GM23338 (cell line): Measurements from ENCODE around the gene OBP2A. TPM values are rescaled to one million over a fixed set of nuclear protein-coding genes. Genes with fewer than 3 reads are reported as not detected.
"Not testable (repeated sequence)": the region's sequence is repeated elsewhere in the genome, so short reads cannot be mapped to it uniquely, and the experiment has no call there.

Source experiments
- ATAC-seq: fragments of 200-7000 bp; cut with Tn5 transposase; 3 replicates; pipeline ENCODE4 v1.9.1; 2020
- DNase-seq: peaks from one replicate; pipeline ENCODE4 v3.0.0-alpha.2; 2015; ENCODE audit warnings: low spot score
- H2AFZ ChIP-seq: fragments of 200-600 bp; sonication (generic); 2 replicates; pipeline ENCODE4 v1.8.0; 2016; ENCODE audit warnings: antibody characterized with exemption, mild to moderate bottlenecking, moderate library complexity
- H3F3A ChIP-seq: fragments of 200-600 bp; sonication (generic); replicated peaks from 2 replicates; pipeline ENCODE4 v1.8.0; 2017; ENCODE audit warnings: antibody characterized with exemption, mixed run types, low read depth
- H3K27ac ChIP-seq: fragments of 200-600 bp; sonication (generic); 2 replicates; pipeline ENCODE4 v1.6.1; 2016; ENCODE audit warnings: low read depth
- H3K27me3 ChIP-seq: fragments of 200-600 bp; sonication (generic); 2 replicates; pipeline ENCODE4 v1.8.0; 2016; ENCODE audit warnings: mild to moderate bottlenecking, mixed run types, moderate library complexity; ENCODE audit not compliant: insufficient read depth
- H3K36me3 ChIP-seq: fragments of 200-600 bp; sonication (generic); 2 replicates; pipeline ENCODE4 v1.8.0; 2016; ENCODE audit warnings: mild to moderate bottlenecking; ENCODE audit not compliant: insufficient read depth
- H3K4me1 ChIP-seq: fragments of 200-600 bp; sonication (generic); 2 replicates; pipeline ENCODE4 v1.8.0; 2016; ENCODE audit warnings: mild to moderate bottlenecking, moderate library complexity; ENCODE audit not compliant: insufficient read depth
- H3K4me2 ChIP-seq: fragments of 200-600 bp; sonication (generic); 2 replicates; pipeline ENCODE4 v1.7.1; 2017; ENCODE audit warnings: mixed run types
- H3K4me3 ChIP-seq: fragments of 200-600 bp; sonication (generic); 2 replicates; pipeline ENCODE4 v1.6.1; 2016; ENCODE audit warnings: mixed run types
- H3K79me2 ChIP-seq: fragments of 200-600 bp; sonication (generic); replicated peaks from 2 replicates; pipeline ENCODE4 v1.8.0; 2017; ENCODE audit warnings: mild to moderate bottlenecking; ENCODE audit not compliant: insufficient read depth
- H3K9me2 ChIP-seq: fragments of 200-600 bp; sonication (generic); 2 replicates; pipeline ENCODE4 v1.8.0; 2017; ENCODE audit not compliant: insufficient read depth
- H4K20me1 ChIP-seq: fragments of 200-600 bp; sonication (generic); replicated peaks from 2 replicates; pipeline ENCODE4 v1.8.0; 2017; ENCODE audit warnings: mild to moderate bottlenecking; ENCODE audit not compliant: insufficient read depth
- H3K27ac Mint-ChIP-seq: 2 replicates; pipeline ENCODE4 v1.8.0; 2020; ENCODE audit warnings: inconsistent platforms, mild to moderate bottlenecking, moderate library complexity, mixed read lengths
- H3K27me3 Mint-ChIP-seq: 3 replicates; pipeline ENCODE4 v1.8.0; 2022; ENCODE audit warnings: low read depth, mild to moderate bottlenecking, moderate library complexity, mixed read lengths, inconsistent platforms; ENCODE audit not compliant: insufficient read depth, poor library complexity
- H3K36me3 Mint-ChIP-seq: 3 replicates; pipeline ENCODE4 v1.8.0; 2021; ENCODE audit warnings: low read depth, mild to moderate bottlenecking, inconsistent platforms, moderate library complexity, mixed read lengths
- H3K4me1 Mint-ChIP-seq: 3 replicates; pipeline ENCODE4 v1.8.0; 2020; ENCODE audit warnings: mild to moderate bottlenecking, inconsistent platforms, mixed read lengths
- H3K4me3 Mint-ChIP-seq: 3 replicates; pipeline ENCODE4 v1.8.0; 2021; ENCODE audit warnings: moderate library complexity, mild to moderate bottlenecking, inconsistent platforms, mixed read lengths
- H3K9me3 Mint-ChIP-seq: 3 replicates; pipeline ENCODE4 v1.8.0; 2020; ENCODE audit warnings: moderate library complexity, mild to moderate bottlenecking, inconsistent platforms, mixed read lengths
- CREB1 ChIP-seq: fragments of 250-450 bp; sonication (Bioruptor Pico); IDR thresholded peaks from 2 replicates; pipeline ENCODE4 v1.5.0; 2020; ENCODE audit warnings: low read depth, mild to moderate bottlenecking, moderate library complexity
- ETS1 ChIP-seq: IDR thresholded peaks from 2 replicates; pipeline ENCODE4 v1.6.1; 2016; ENCODE audit warnings: antibody characterized with exemption
- JUNB ChIP-seq: IDR thresholded peaks from one replicate; pipeline ENCODE4 v1.6.1; 2016; ENCODE audit warnings: antibody characterized with exemption; ENCODE audit not compliant: unreplicated experiment
- NANOG ChIP-seq: IDR thresholded peaks from 2 replicates; pipeline ENCODE4 v1.6.1; 2016; ENCODE audit warnings: antibody characterized with exemption, borderline replicate concordance
- REST ChIP-seq: IDR thresholded peaks from one replicate; pipeline ENCODE4 v1.6.1; 2018; ENCODE audit warnings: antibody characterized with exemption; ENCODE audit not compliant: unreplicated experiment
- STAT1 ChIP-seq: IDR thresholded peaks from one replicate; pipeline ENCODE4 v1.6.1; 2016; ENCODE audit warnings: antibody characterized with exemption; ENCODE audit not compliant: unreplicated experiment
- ZNF114 ChIP-seq: fragments of 250-450 bp; sonication (Bioruptor Pico); IDR thresholded peaks from 2 replicates; pipeline ENCODE4 v1.5.0; 2020; ENCODE audit warnings: mild to moderate bottlenecking, moderate library complexity
- ZNF331 ChIP-seq: fragments of 250-450 bp; sonication (Bioruptor Pico); IDR thresholded peaks from 2 replicates; pipeline ENCODE4 v1.5.0; 2020; ENCODE audit warnings: low read depth, mild to moderate bottlenecking, moderate library complexity
- ZNF462 ChIP-seq: fragments of 250-450 bp; sonication (Bioruptor Pico); IDR thresholded peaks from 2 replicates; pipeline ENCODE4 v1.5.0; 2020; ENCODE audit warnings: mild to moderate bottlenecking, moderate library complexity
- polyA plus RNA-seq: library from polyadenylated mRNA; unstranded; fragments of >200 nt; fragmentation: Nextera tagmentation; extraction: Ambion mirVana; gene quantifications from 2 replicates; pipeline ENCODE4 v1.2.1, GENCODE V29; 2016
- total RNA-seq: library from RNA; depleted of rRNA; stranded (reverse); fragments of >200 nt; shearing (Covaris generic); gene quantifications from 2 replicates; pipeline ENCODE4 v1.2.3, GENCODE V29; 2014

OBP2A gene
- total and polyA plus RNA-seq, 2 experiments from 2014 or later: not detected

- H2AFZ ChIP-seq, H3K27me3 Mint-ChIP-seq, H3K4me3 ChIP-seq, H3K9me3 Mint-ChIP-seq, H3K4me1 ChIP-seq, ATAC-seq, H3K4me2 ChIP-seq, H4K20me1 ChIP-seq, H3K4me3 Mint-ChIP-seq, H3K36me3 ChIP-seq, H3K36me3 Mint-ChIP-seq, H3K9me2 ChIP-seq, H3K79me2 ChIP-seq, H3K4me1 Mint-ChIP-seq, DNase-seq, H3F3A ChIP-seq, H3K27ac Mint-ChIP-seq, H3K27ac ChIP-seq, H3K27me3 ChIP-seq: not testable (repeated sequence)
Measured at GRCh38 chr9:135528842-135529435, 17.0 kb upstream of the OBP2A start.

GRCh38 chr9:135530146-135530545, 15.8 kb upstream of the OBP2A start:
- no peak overlapping the region for H3K27ac Mint-ChIP-seq
- H3K27ac ChIP-seq: no peak overlapping the region
- H3F3A ChIP-seq: no peaks in the 10 kb centered on the region
- no peak overlapping the region for H3K4me2 ChIP-seq
- H3K9me3 Mint-ChIP-seq: no peaks in the 10 kb centered on the region
- peaks cover 9% of the 10 kb centered on the region; the same call in 2 of the 3 replicates for H3K4me1 Mint-ChIP-seq
- no peak overlapping the region for H2AFZ ChIP-seq
- no peak overlapping the region for H3K4me3 Mint-ChIP-seq
- ATAC-seq (no peak), DNase-seq (no peak)
- H3K9me2 ChIP-seq: no peaks in the 10 kb centered on the region
- no peak overlapping the region for H3K4me3 ChIP-seq
- H3K27me3 Mint-ChIP-seq: peaks cover 4% of the 10 kb centered on the region
- no peaks in the 10 kb centered on the region for H3K79me2 ChIP-seq
- no peaks in the 10 kb centered on the region for H3K27me3 ChIP-seq
- no peaks in the 10 kb centered on the region for H3K36me3 Mint-ChIP-seq
- H3K36me3 ChIP-seq: no peaks in the 10 kb centered on the region
- no peaks in the 10 kb centered on the region; the same call in 1 of the 2 replicates for H3K4me1 ChIP-seq
- no peaks in the 10 kb centered on the region for H4K20me1 ChIP-seq
- TF ChIP-seq NANOG (no peak), JUNB (no peak), ZNF331 (CRISPR knock-in tag) (no peak), REST (no peak), ETS1 (no peak), ZNF114 (CRISPR knock-in tag) (no peak), CREB1 (CRISPR knock-in tag) (no peak), STAT1 (no peak), ZNF462 (CRISPR knock-in tag) (no peak)
